HPDE6-E6E7 (cell line): ENCODE data around the gene SNX14.

Experiments
- DNase-seq: peaks from one replicate; pipeline ENCODE4 v3.0.0; 2011; ENCODE audit warnings: missing footprints; ENCODE audit errors: extremely low spot score

Gene SNX14

DNA sequence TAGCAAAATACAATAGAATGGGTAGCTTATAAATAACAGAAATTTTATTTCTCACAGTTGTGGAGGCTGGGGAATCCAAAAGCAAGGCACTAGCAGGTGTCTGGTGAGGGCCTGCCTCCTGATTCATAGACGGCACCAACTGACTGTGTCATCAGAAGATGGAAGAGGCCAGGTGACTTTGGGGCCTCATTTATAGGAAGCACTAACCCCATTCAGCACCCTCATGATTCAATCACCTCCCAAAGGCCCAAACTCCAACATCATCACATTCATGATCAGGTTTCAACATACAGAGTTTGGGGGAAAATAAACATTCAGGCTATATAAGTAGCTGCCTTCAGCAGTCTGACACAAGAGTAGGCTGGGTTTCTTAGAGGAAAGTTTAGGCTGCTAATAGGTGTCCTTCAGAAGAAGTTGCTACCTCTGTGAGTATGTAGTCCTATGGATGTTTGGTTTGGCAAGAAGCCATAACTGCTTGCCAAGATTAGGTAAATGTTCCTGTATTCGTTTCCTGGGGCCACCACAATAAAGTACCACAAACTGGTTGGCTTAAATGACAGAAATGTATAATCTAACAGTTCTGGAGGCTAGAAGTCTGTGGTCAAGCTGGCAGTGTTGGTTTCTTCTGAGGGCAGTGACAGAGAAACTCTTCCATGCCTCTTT is 94.9 kb downstream of the SNX14 start:
- DNase-seq: no peak

DNA sequence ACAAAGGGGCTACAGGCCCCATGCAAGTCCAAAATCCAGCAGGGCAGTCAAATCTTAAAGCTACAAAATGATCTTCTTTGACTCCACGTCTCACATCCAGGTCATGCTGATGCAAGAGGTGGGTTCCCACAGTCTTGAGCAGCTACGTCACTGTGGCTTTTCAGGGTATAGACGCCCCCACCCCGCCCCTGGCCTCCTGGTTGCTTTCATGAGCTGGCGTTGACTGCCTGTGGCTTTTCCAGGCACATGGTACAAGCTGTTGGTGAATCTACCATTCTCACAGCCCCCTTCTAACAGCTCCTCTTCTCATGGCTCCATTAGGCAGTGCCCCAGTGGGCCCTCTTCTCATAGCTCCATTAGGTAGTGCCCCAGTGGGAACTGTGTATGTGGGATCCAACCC is 96.8 kb downstream of the SNX14 start:
- no peak for DNase-seq

DNA sequence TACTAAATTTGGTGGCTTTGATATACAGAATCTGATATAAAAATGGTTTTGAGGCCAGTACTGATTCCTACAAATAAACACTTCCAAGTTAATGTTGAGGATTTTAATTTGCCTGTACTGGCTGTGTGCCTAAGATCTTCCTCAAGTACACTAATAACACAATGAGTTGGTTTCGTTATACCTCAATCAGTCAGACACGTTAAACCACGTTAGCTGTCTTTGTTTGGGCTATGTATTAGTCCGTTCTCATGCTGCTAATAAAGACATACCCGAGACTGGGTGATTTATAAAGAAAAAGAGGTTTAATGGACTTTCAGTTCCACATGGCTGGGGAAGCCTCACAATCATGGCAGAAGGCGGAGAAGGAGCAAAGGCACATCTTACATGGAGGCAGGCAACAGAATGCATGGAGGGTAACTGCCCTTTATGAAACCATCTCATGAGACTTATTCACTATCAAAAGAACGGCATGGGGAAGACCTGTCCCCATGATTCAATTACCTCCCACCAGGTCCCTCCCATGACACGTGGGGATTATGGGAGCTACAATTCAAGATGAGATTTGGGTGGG is 97.6 kb downstream of the SNX14 start:
- DNase-seq: no peak

DNA sequence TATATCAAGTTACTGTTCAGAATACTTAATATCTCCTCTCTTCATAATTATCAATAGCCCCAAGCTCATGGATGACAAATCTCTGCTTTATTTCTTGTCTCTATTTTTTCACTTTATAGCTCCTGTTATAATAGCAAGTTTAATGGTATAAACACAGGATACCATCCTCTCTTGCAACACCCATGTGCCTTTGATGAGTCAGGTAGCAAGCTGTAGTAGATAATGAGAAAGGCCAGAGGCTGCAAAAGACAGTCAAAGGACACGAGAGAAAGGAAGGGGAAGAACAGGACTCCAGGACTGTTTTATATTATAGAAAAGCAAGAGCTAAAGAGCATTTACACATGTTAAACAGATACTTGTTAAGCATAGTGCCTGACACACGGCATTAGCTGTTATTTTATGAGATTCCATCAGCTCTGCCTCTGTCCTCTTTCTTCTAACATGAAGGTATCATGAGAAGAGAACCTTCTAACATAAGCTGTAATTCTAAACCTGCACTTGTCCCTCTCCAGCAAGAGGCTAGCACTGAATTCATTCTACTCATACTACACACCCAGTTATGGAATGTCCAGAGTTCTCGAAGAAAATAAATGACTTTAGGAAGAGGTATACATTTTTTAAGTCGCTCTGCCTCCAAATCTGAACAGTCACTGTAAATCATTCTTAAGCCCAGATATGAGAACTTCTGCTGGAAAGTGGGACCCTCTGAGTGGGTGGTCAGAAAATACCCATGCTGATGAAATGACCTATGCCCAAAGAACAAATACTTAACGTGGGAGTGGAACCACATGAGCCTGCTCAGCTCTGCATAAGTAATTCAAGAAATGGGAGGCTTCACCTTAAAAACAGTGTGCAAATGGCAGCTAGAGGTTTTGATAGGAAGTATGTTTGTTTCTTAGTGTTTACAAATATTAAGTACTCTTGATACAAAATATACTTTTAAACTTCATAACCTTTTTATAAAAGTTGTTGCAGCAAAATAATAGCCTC is 98.8 kb downstream of the SNX14 start:
- peak; percentile 31 for DNase-seq

DNA sequence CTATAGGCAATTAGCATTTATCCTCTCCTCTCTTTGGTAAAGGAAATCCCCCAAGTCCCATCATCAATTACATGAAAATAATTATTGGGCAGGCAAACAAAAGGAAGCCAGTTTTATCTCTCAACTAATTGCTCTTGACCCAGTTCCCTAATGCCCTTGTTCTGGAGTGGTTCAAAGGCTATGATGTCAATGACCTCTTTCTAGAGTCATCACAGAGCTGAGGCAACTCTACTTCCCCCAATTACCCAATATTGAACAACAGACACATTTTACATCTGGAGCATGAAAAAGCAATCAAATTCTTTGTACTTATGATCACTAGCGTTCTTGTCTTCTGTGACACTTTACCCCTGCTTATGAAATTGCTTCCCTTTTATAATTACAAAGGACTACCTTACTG is 100.3 kb downstream of the SNX14 start:
- no peak for DNase-seq

DNA sequence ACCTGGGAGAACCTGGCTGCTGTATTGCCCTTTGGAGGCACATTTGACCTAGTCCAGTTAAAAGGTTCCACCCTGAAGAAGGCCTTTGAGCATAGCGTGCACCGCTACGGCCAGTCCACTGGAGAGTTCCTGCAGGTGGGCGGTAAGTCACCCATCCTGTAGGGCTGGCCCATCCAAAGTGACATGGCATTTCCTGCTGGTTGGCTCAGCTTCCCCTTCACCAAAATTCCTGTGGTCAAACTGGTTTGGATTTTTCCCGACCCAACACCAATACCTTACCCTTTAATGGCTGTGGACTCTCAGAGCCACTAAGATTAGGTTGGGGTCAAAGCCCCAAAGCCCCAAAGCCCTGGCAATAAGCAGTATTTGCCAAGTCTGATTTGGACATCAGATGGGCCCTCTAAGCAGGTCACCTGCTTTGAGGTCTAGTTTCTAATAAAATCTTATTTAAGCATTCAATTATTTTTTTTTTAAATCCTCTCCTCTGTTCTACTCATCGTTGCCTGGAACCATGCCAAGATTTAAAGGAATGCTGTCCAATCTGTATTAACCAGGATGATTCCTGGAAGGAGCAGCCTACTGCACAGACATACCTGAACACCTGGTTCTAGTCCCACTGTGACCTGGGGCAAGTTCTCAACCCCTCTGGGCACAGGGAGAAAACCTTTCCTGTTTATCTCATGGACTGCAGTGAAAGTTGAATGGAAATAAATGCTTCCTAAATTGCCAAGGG is 103.0 kb downstream of the SNX14 start:
- DNase-seq: no peak

DNA sequence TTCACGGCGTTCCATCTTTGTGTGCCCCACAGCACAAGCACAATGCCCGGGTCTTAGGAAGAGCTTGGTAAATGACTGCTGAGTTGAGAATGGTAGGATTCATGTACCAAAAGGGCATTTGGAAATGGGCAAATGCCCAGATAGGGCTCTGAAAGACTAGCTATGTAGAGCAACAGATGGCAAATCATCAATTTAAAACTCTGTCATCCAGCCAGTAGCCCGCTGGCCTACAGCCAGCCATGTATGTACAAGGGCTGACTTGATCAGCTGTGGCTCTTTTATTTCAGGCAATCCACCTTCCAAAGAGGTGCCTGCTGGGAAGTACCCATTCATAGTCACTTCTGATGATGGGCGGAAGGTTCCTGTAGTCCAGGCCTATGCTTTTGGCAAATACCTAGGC is 108.7 kb downstream of the SNX14 start:
- DNase-seq: no peak

DNA sequence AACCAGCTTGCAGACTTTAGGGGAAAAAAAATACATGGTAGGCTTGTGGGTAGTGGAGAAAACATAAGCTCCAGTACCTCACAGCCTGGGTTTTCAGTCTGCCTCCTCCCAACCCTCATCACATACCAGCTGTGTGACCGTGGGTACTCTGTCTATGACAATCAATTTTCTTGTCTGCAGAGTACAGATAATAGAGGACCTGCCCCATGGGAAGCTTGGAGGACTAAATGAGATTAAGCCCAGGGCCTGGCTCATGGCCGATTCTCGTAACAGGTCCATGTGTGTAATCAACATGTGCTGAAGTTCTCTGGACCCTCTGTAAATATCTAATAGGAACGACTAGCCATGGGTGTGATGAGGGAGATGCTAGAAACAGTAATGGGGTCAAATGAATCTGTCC is 109.8 kb downstream of the SNX14 start:
- no peak for DNase-seq

DNA sequence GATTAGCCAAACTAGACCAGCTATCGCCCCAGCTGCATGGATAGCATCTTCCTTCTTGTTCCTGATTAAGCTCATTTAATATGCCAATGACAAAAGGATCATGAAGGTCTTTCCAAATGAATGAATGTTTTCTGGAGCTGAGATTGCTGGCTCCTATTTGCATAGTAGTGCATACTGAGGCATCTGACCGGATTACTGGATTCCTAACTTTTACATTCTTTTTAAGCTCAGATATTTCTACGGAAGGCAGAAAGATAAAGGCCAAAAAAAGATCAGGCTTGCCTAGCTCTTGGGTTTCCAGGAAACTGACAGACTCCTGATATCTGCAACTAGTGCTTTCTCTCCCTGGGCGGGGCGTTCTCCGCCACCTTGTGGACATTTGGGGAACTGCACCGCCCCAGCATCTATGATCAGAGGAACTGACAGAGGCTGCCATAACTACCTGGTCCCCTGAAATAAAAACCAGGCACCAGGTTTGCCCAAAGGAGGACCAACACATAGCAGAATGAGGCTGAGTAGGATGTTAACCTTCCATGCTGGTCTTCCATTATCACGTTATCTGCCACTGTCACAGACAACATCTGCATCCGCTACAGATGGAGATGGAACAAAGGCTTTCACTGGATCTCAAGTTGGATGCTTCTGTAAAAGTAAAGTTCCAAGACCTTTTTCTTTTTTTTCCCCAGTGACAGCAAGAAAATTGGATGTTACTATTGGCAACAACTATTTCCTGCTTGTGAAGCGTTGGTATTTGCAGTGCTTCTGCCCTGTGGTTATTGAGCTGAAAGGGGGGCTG is 110.6 kb downstream of the SNX14 start:
- peak; percentile 52 for DNase-seq

DNA sequence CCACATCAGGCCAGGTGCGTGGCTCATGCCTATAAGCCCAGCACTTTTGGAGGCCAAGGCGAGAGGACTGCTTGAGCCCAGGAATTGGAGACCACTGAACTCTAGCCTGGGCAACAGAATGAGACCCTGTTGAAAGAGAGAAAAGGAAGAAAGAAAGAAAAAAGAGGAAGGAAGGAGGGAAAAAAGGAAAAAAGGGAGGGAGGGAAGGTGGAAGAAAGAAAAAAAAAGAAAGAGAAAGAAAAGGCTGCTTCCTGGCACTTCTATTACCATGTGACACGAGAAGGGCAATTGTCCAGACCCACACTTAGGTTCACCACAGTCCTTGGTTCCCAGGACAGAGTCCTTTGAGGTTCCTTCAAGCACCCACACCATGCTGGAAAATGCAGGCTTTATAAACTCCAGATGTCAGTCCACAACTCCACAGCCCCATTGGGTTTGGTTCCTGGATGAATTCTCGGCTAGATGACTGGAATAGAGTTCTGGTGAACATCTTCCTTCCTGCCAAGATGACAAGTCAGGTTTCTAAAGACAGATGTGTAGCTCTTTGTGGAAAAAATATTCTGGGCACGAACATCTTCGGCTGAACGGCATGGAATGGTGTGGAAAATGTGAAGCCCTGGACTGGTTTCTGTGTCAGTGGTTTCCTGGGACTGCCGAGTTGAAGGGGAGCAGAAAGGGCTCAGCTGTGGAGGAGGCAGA is 111.3 kb downstream of the SNX14 start:
- no peak for DNase-seq

DNA sequence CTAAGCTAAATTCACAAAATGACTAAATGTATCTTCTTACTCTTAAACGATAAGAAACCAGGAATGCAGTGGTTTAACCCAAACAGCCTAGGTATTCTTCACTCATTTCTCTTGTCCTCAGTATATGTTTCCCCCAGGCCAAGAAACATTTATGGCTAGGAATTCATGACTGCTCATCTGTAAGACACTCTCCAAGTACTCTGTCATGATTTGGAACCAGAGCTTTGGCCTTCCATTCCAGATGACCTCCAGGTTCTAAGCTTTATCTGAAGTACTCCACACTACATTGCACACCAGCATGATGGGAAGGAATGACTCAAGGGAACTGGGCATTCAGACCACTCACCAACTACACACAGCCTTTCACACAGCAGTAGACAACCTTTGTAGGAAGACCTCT is 114.5 kb downstream of the SNX14 start:
- no peak for DNase-seq

DNA sequence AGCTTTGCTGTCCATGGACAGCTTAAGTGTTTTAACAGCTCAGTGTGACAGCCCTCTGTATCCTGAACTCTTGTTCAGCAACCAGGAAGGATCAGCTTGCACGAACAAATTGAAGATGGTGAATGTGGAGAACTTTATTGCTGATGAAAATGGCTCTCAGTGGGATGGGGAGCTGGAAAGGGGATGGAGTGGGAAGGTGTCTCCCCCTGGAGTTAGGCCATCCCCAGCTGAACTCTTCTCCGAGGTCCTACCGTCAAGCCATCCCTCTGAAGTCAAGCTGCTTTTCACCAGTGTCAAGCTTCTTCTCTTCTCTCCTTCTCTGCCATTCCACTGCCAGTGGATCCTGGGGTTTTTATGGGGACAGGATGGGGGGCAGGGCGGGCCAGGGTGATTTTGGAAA is 117.1 kb downstream of the SNX14 start:
- no peak for DNase-seq

DNA sequence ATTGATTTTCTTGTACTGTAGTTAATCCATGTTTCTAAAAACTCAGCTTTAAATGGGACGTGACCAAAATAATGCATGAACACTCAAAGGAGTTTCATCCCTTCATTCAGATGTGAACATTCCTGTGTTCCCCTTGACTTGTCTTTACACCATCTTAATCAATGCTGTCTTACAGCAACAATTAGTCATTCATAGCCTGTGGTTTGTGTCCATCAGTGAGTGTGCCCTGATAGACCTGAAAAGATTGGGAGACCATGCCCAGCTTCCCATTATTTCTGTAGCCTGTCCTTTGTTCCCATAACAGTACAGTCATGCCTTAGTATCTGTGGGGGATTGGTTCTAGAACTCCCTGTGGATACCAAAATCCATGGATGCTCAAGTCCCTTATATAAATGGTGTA is 119.9 kb downstream of the SNX14 start:
- DNase-seq: no peak

DNA sequence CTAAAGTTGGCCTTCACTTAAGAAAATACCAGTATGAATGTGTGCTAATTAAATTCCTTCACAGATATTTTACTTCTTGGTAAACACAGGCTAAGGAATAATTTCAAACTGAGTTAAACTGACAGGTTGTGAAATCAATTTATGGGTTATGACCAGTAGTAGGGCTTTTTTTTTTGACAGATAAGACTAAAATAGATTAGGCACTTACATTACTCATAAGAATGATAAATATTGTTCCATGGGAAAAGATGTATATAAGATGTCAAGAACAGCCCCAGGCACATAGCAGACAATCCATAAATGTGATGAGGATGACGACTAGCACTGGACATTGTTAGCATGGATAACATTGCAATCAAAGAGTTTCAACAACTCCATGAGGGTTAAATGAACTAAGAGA is 120.9 kb downstream of the SNX14 start:
- no peak for DNase-seq

DNA sequence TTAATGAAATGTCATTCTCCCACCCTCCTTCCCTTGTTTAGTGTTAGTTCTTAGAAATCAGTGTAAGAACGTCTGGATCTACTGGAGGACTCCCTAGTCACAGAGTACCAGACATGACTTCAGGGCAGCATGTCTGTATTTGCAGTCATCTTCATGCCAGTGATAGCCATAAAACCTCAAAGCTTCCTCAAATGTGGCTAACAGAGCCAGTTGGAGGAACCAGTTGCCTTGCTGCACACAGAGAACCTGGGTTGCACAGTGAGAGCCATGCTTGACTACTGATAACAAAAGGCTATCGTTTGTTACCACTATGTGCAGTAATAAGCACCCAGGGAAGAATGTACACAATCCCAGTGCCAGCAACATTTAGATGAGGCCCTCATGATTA is 123.6 kb downstream of the SNX14 start:
- DNase-seq: no peak

DNA sequence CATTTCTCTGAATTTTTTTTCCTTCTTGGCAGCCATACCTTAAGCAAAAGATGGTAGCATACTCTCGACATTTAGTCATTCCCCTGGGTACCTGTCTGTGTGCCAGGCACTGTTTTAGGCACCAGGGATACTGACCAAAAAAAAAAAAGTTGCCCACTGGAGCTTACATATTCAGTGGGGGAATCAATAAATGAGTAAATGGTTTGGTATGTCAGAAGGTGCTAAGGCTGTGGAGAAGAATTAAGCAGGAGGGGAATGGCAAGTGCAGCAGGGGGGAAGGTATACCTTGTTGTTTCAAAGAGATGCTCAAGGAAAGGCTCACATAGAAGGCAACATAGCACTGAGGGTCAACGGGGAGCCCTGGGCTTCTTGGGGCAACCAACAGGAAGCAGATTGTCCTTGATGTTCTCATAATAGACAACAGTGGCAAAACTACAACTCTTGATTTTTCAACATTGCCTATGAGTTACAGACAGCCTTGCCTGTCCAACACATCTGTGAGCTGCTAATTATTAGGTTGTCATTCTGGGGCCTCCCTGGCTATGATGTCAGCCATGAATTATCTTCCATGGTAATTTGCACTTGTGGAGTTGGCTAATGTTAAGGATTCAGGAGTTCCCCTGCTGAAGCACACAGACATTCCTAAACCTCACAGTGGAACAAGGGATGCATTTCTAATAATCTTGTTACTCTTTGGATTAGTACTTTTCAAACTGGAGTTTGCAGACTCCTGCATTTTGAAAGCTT is 124.2 kb downstream of the SNX14 start:
- no peak for DNase-seq

DNA sequence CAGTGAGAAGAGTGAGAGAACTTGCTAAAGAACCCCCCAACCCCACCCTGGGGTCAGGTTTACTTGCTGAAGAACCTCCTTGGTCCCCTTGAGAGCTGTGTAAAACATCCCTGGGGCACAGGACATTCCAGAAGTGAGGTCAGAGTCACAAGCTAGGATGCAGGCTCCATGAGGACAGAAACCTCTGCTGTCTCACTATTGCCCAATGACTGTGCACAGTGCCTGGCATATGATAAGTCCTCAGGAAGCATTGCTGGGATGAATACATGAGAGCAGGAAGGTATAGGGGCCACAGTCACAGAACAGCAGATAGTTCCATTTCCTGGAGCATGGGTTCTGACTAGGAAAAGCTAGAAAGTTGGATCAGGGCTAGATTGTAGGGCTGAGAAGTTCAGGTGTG is 125.3 kb downstream of the SNX14 start:
- DNase-seq: no peak

DNA sequence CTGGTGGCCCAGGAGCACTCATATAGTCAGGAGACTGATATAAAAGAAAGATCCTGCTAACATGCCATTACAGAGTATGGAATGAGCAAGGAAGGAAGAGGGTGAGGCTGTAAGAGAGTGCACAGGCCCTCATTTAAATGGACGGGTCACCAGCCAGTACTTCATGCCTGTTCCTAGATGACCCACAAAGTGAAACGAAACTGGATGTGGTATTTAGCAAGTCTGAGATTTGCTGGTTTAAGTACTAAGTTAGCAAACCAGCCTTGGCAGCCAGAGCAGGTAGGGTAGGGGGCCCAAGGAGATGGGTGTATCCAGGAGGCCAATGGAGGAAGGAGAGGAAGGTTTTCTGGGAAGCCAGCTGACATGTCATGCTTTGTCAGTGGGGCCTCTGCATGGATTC is 127.9 kb downstream of the SNX14 start:
- DNase-seq: no peak

DNA sequence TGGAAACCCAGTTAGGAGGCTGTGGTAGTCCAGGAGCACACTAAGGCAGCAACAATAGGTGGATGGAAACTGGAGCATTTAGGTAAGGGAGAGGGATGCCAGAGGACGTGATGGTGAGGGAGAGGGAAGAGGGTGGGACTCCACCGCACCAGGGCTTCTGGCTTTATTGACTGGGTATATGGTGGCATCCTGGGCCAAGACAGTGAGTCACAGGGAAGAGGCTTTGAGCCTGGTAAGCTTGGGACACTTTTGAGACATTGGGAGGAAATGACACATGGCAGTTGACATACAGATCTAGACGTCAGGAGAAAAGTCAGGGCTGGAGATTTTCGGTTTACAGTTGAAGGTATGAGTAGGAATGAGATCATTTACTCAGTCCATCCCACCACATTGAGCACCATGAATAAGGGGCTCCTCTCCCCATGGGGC is 128.9 kb downstream of the SNX14 start:
- peak; percentile 63 for DNase-seq

DNA sequence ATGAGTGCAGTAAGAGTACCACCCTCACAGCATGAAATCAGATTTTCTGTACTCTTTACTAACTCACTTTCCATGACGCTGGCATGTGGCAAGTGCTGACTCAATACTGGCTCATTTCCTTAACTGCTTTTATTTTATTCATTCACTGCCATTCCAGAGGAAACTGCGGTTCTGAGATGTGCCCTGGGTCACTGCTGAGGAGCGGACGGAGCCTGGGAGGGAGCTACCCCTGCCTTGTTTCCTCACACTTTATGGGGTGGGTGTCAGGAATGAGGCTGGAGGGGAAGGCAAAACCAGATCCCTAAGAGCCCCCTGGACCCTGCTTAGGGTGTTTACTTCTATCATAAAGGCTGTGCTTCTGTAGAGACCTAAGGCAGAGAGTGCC is 129.4 kb downstream of the SNX14 start:
- DNase-seq: peak; percentile 69
